ENCODE measurements around the gene LAMA1.

DNA sequence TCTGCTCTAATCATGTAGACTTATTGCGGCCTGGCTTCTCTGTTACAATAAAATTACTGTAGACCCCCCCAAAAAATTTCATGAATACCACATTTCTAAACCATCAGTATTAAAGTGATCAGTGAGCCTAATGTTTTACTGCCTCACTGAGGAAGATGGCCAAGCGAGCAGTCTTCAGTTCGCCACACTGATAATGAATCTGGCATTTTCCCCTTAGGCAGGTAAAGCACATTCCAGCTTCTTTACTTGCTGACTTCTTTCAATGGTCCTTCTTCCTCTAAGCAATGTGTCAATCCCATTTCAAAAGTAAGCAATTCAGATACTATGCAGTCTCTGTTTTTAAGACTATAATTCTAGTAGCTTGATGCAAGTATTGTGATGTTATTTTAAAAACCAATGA, 137.6 kb downstream of the LAMA1 start:
- TF ChIP-seq, protein P1, sequence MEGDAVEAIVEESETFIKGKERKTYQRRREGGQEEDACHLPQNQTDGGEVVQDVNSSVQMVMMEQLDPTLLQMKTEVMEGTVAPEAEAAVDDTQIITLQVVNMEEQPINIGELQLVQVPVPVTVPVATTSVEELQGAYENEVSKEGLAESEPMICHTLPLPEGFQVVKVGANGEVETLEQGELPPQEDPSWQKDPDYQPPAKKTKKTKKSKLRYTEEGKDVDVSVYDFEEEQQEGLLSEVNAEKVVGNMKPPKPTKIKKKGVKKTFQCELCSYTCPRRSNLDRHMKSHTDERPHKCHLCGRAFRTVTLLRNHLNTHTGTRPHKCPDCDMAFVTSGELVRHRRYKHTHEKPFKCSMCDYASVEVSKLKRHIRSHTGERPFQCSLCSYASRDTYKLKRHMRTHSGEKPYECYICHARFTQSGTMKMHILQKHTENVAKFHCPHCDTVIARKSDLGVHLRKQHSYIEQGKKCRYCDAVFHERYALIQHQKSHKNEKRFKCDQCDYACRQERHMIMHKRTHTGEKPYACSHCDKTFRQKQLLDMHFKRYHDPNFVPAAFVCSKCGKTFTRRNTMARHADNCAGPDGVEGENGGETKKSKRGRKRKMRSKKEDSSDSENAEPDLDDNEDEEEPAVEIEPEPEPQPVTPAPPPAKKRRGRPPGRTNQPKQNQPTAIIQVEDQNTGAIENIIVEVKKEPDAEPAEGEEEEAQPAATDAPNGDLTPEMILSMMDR (IDR thresholded peaks at IDR 0.05) = no peak
- TF ChIP-seq EP300 (IDR thresholded peaks at IDR 0.05) (no peak), POLR2A (IDR thresholded peaks at IDR 0.05) (no peak), POLR2AphosphoS5 (IDR thresholded peaks at IDR 0.05) (no peak)
